Fibroblast of lung (primary cell): Measurements from ENCODE around the gene NEDD4L.

Experiments used
- CTCF ChIP-seq, 2 donors: IDR thresholded peaks in 1 of 2; conservative IDR thresholded peaks in 1 of 2; 1 replicate in 1 of 2; 2 replicates in 1 of 2; pipeline ENCODE4 v1.5.1; 2011 to 2012; ENCODE audit warnings: low read length in 2 of 2, control low read depth in 1 of 2, inconsistent platforms in 1 of 2, low read depth in 1 of 2, mild to moderate bottlenecking in 1 of 2
- EZH2 ChIP-seq: IDR thresholded peaks from 2 replicates; pipeline ENCODE4 v1.5.1; 2012; ENCODE audit warnings: low read length, control low read depth, mild to moderate bottlenecking; ENCODE audit errors: missing control alignments

GRCh38 chr18:58307441-58307840, 263.4 kb downstream of the NEDD4L start:
- TF ChIP-seq CTCF (conservative IDR thresholded peaks at IDR 0.05 in 1 of 2, IDR thresholded peaks at IDR 0.05 in 1 of 2; ENCODE audit: low read depth in 1 of 2, low read length in 2 of 2) = no peak
- TF ChIP-seq EZH2 = no peak
